Neural crest cell (in vitro differentiated cells): ENCODE data around the gene MZT1. TPM values are rescaled to one million over a fixed set of nuclear protein-coding genes. Genes with fewer than 3 reads are reported as not detected.
A peak's percentile ranks its signal among the peaks of the same experiment; 100 is the strongest.
"Not testable (repeated sequence)": the region's sequence is repeated elsewhere in the genome, so short reads cannot be mapped to it uniquely, and the experiment has no call there.

Source experiments
- DNase-seq: peaks from one replicate; pipeline ENCODE4 v3.0.0; 2021; ENCODE audit warnings: low read depth, mixed read lengths, low spot score
- H3K27ac Mint-ChIP-seq: one replicate; pipeline ENCODE4 v1.8.0; 2021; ENCODE audit warnings: mild to moderate bottlenecking, mixed read lengths; ENCODE audit not compliant: unreplicated experiment
- H3K27me3 Mint-ChIP-seq: 2 replicates; pipeline ENCODE4 v1.8.0; 2021; ENCODE audit warnings: low read depth, mild to moderate bottlenecking, mixed read lengths
- H3K36me3 Mint-ChIP-seq: 2 replicates; pipeline ENCODE4 v1.8.0; 2021; ENCODE audit warnings: low read depth, mild to moderate bottlenecking, mixed read lengths
- H3K4me1 Mint-ChIP-seq: 2 replicates; pipeline ENCODE4 v1.8.0; 2021; ENCODE audit warnings: mixed read lengths
- H3K4me3 Mint-ChIP-seq: one replicate; pipeline ENCODE4 v1.8.0; 2021; ENCODE audit warnings: mild to moderate bottlenecking, mixed read lengths
- H3K9me3 Mint-ChIP-seq: 2 replicates; pipeline ENCODE4 v1.8.0; 2021; ENCODE audit warnings: mixed read lengths
- CTCF ChIP-seq: fragments of 200-600 bp; sonication (generic); conservative IDR thresholded peaks from 2 replicates; pipeline ENCODE4 v1.5.0; 2021; ENCODE audit warnings: antibody characterized with exemption, mild to moderate bottlenecking
- total RNA-seq: library from RNA; stranded (reverse); gene quantifications from 2 replicates; pipeline ENCODE4 v1.2.1, GENCODE V29; 2021

Gene MZT1
- total RNA-seq, 1 donor from 2014 or later = 18.4 TPM

GRCh38 chr13:72726726-72727416 is 558 bp downstream of the MZT1 start:
- Mint-ChIP-seq H3K27ac (peak overlapping the region; percentile 78), H3K36me3 (peaks cover 20% of the 10 kb centered on the region), H3K27me3 (no peaks in the 10 kb centered on the region), H3K4me1 (peaks cover 47% of the 10 kb centered on the region), H3K4me3 (peak overlapping the region; percentile 97), H3K9me3 (no peaks in the 10 kb centered on the region)
- no peak for DNase-seq
- TF ChIP-seq CTCF = no peak

- H3K27ac Mint-ChIP-seq, H3K27me3 Mint-ChIP-seq, DNase-seq, H3K9me3 Mint-ChIP-seq: not testable (repeated sequence)
- peaks cover 42% of the 10 kb centered on the region for H3K4me1 Mint-ChIP-seq
- peak overlapping the region; percentile 97 for H3K4me3 Mint-ChIP-seq
- H3K36me3 Mint-ChIP-seq = peaks cover 18% of the 10 kb centered on the region
Measured at GRCh38 chr13:72726185-72726584, 1.2 kb downstream of the MZT1 start.

GRCh38 chr13:72716776-72717175 is 10.7 kb downstream of the MZT1 start:
- Mint-ChIP-seq H3K4me1 (no peaks in the 10 kb centered on the region), H3K27me3 (no peaks in the 10 kb centered on the region), H3K27ac (no peak overlapping the region), H3K9me3 (peaks cover 5% of the 10 kb centered on the region), H3K36me3 (peaks cover 67% of the 10 kb centered on the region), H3K4me3 (no peak overlapping the region)
- TF ChIP-seq CTCF = no peak
- no peak for DNase-seq

- Mint-ChIP-seq H3K27me3 (no peaks in the 10 kb centered on the region), H3K27ac (no peak overlapping the region), H3K4me1 (no peaks in the 10 kb centered on the region), H3K9me3 (no peaks in the 10 kb centered on the region), H3K4me3 (no peak overlapping the region), H3K36me3 (peaks cover 9% of the 10 kb centered on the region)
- no peak for TF ChIP-seq CTCF
- no peak for DNase-seq
Measured at GRCh38 chr13:72700509-72700908, 26.9 kb downstream of the MZT1 start.

GRCh38 chr13:72698164-72698563 is 29.3 kb downstream of the MZT1 start:
- no peaks in the 10 kb centered on the region for H3K4me1 Mint-ChIP-seq
- no peaks in the 10 kb centered on the region for H3K9me3 Mint-ChIP-seq
- H3K4me3 Mint-ChIP-seq = no peak overlapping the region
- H3K27ac Mint-ChIP-seq = no peak overlapping the region
- DNase-seq = no peak
- no peak for TF ChIP-seq CTCF
- no peaks in the 10 kb centered on the region for H3K27me3 Mint-ChIP-seq
- H3K36me3 Mint-ChIP-seq = no peaks in the 10 kb centered on the region

GRCh38 chr13:72696579-72696978 is 30.9 kb downstream of the MZT1 start:
- DNase-seq = no peak
- no peak overlapping the region for H3K27ac Mint-ChIP-seq
- H3K27me3 Mint-ChIP-seq = no peaks in the 10 kb centered on the region
- H3K9me3 Mint-ChIP-seq = peaks cover 5% of the 10 kb centered on the region
- TF ChIP-seq CTCF = peak; percentile 63
- H3K4me3 Mint-ChIP-seq = no peak overlapping the region
- no peaks in the 10 kb centered on the region for H3K4me1 Mint-ChIP-seq
- H3K36me3 Mint-ChIP-seq = no peaks in the 10 kb centered on the region
